ENCODE results near the gene IL34. TPM values are rescaled to one million over a fixed set of nuclear protein-coding genes. Genes with fewer than 3 reads are reported as not detected.

IL34 gene
- total and polyA plus RNA-seq, 4 donors: 0.25 to 0.93 (median 0.42) TPM

- TF ChIP-seq MAX (IDR thresholded peaks at IDR 0.05): no peak
These were observed 1.4 kb upstream of the IL34 start (continued) for GRCh38 chr16:70644763-70645597.

DNA sequence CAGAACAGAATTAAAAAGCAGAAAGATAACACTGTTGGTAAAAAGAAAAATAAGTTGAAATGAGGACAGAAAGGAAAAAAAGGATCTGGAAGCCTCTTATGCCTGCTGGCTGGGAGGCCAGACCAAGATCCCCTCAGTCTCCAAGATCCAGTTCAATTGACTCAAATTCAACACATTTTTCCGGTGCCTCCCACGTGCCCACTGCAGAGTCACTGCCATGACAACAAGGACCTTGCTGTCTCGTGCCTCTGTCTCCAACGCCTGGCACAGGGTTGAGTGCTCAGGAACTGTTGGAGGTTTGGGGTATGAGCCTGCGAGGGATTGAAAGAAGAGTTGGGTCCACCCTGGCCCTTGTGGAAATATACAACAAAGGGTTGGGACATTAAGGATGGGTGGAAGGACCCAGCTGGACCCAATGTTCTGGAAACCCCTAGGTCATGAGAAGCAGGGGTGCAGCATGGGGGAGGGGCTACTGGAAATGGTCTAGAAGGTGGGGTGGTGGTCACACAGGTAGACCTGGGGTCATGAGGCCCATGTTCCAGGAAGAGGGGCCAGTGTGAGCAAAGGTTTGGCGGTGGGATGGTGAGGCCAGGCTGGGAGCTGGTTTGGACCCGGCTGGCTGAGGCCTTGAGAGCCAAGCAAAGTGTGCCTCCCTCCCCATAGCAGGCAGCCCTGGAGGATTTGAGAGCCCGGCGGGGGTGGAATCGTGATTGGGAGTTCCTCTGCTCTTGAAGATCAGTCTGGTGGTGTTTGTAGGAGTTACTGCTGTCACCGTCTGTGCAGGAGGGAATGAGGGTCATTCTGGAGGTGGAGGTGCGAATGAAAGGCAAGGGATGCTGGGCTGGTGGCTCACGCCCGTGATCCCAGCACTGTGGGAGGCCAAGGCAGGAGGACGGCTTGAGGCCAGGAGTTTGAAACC, 1.3 kb downstream of the IL34 start:
- Histone ChIP-seq H3K9ac (ENCODE audit: low read depth in 1 of 2, low read length in 2 of 2) (no peak overlapping the region), H3K4me3 (ENCODE audit: low read depth in 1 of 3, low read length in 3 of 3) (no peak overlapping the region)
- 85% methylated on average over 15 of the region's 15 CpGs for WGBS

GRCh38 chr16:70648606-70649005, 2.2 kb downstream of the IL34 start:
- no peak for DNase-seq (ENCODE audit: low spot score)
- Histone ChIP-seq H3K4me3 (ENCODE audit: low read depth in 1 of 3, low read length in 3 of 3) (no peak overlapping the region), H3K9ac (ENCODE audit: low read depth in 1 of 2, low read length in 2 of 2) (no peak overlapping the region), H3K4me1 (ENCODE audit: control insufficient read depth in 4 of 4, insufficient read depth in 4 of 4, low read length in 3 of 4) (no peaks in the 10 kb centered on the region), H3K27me3 (ENCODE audit: control insufficient read depth in 4 of 4, insufficient read depth in 4 of 4, low read length in 3 of 4) (no peaks in the 10 kb centered on the region), H3K27ac (ENCODE audit: low read depth in 1 of 2, low read length in 2 of 2) (no peak overlapping the region), H3K36me3 (ENCODE audit: control insufficient read depth in 4 of 4, insufficient read depth in 3 of 4, low read depth in 1 of 4, low read length in 3 of 4) (no peaks in the 10 kb centered on the region), H3K9me3 (ENCODE audit: control insufficient read depth in 4 of 4, low read length in 3 of 4) (no peaks in the 10 kb centered on the region)
- 86% methylated on average over 6 of the region's 6 CpGs for WGBS
- TF ChIP-seq HNF4A (conservative IDR thresholded peaks at IDR 0.05): no peak
- TF ChIP-seq SP1 (IDR thresholded peaks at IDR 0.05): no peak
- TF ChIP-seq HNF4G (IDR thresholded peaks at IDR 0.05): no peak
- TF ChIP-seq FOXA1 (IDR thresholded peaks at IDR 0.05): no peak
- no peak for TF ChIP-seq EGR1 (IDR thresholded peaks at IDR 0.05; ENCODE audit: low read depth in 2 of 2)
- TF ChIP-seq RAD21 (IDR thresholded peaks at IDR 0.05): no peak
- TF ChIP-seq ZBTB33 (IDR thresholded peaks at IDR 0.05): no peak
- TF ChIP-seq REST (IDR thresholded peaks at IDR 0.05): no peak
- no peak for TF ChIP-seq FOXA2 (IDR thresholded peaks at IDR 0.05)
- no peak for TF ChIP-seq YY1 (IDR thresholded peaks at IDR 0.05)
- TF ChIP-seq TAF1 (conservative IDR thresholded peaks at IDR 0.05): no peak
- no peak for TF ChIP-seq MAX (IDR thresholded peaks at IDR 0.05)
- no peak for TF ChIP-seq JUND (IDR thresholded peaks at IDR 0.05)
- TF ChIP-seq GABPA (IDR thresholded peaks at IDR 0.05 in 1 of 2, conservative IDR thresholded peaks at IDR 0.05 in 1 of 2): no peak
- no peak for TF ChIP-seq NR2F2 (IDR thresholded peaks at IDR 0.05)

More for the DNA sequence above, 1.3 kb downstream of the IL34 start:
- H3K36me3 ChIP-seq (ENCODE audit: control insufficient read depth in 4 of 4, insufficient read depth in 3 of 4, low read depth in 1 of 4, low read length in 3 of 4): no peaks in the 10 kb centered on the region
- DNase-seq (ENCODE audit: low spot score): no peak
- no peak overlapping the region for H3K27ac ChIP-seq (ENCODE audit: low read depth in 1 of 2, low read length in 2 of 2)
- TF ChIP-seq RXRA (IDR thresholded peaks at IDR 0.05) (no peak), FOXA1 (IDR thresholded peaks at IDR 0.05) (no peak), CTCF (IDR thresholded peaks at IDR 0.05; ENCODE audit: low read depth, low read length, missing input control) (no peak)
- H3K4me1 ChIP-seq (ENCODE audit: control insufficient read depth in 4 of 4, insufficient read depth in 4 of 4, low read length in 3 of 4): no peaks in the 10 kb centered on the region
- no peaks in the 10 kb centered on the region for H3K9me3 ChIP-seq (ENCODE audit: control insufficient read depth in 4 of 4, low read length in 3 of 4)
- H3K27me3 ChIP-seq (ENCODE audit: control insufficient read depth in 4 of 4, insufficient read depth in 4 of 4, low read length in 3 of 4): no peaks in the 10 kb centered on the region
